Fibroblast of skin of left biceps (primary cell): ENCODE measurements around the gene REG1B.

Experiments
- DNase-seq, 2 experiments: peaks; one replicate each; pipeline ENCODE4 v3.0.0-alpha.2; 2013; ENCODE audit warnings: low read depth in 2 of 2

The REG1B gene

GRCh38 chr2:79087785-79088364, at the start of gene REG1B:
TSS of gene REG1B (minus strand) at chr2:79087993. CDS start at chr2:79087612, 381 bp downstream.
- no peak for DNase-seq

GRCh38 chr2:79131687-79132086, 43.9 kb upstream of the REG1B start:
- DNase-seq, result no peak

GRCh38 chr2:79129804-79130203, 42.0 kb upstream of the REG1B start:
- DNase-seq, result no peak

GRCh38 chr2:79129260-79129659, 41.5 kb upstream of the REG1B start:
- no peak for DNase-seq

- no peak for DNase-seq
These were observed 40.6 kb upstream of the REG1B start for GRCh38 chr2:79128406-79128805.

- DNase-seq, result no peak
These were observed 37.9 kb upstream of the REG1B start for GRCh38 chr2:79125721-79125985.

- no peak for DNase-seq
These were observed 37.3 kb upstream of the REG1B start for GRCh38 chr2:79124907-79125720.

- no peak for DNase-seq
These were observed 34.9 kb upstream of the REG1B start for GRCh38 chr2:79122676-79123075.

- DNase-seq, result no peak
These were observed 32.5 kb upstream of the REG1B start, which contains the start of gene REG1A for GRCh38 chr2:79120194-79120713. TSS of gene REG1A (plus strand) at chr2:79120488. CDS start at chr2:79120862, 374 bp downstream.

- no peak for DNase-seq
These were observed 29.5 kb upstream of the REG1B start for GRCh38 chr2:79116997-79117928.

GRCh38 chr2:79114797-79115494, 27.2 kb upstream of the REG1B start:
- DNase-seq, result no peak

- DNase-seq, result no peak
These were observed 24.5 kb upstream of the REG1B start for GRCh38 chr2:79112269-79112668.

- no peak for DNase-seq
These were observed 17.5 kb upstream of the REG1B start for GRCh38 chr2:79105259-79105658.

- DNase-seq, result no peak
These were observed 15.4 kb upstream of the REG1B start for GRCh38 chr2:79103214-79103613.

- DNase-seq, result no peak
These were observed 13.2 kb upstream of the REG1B start for GRCh38 chr2:79101024-79101423.

GRCh38 chr2:79100285-79100684, 12.5 kb upstream of the REG1B start:
- DNase-seq, result no peak

GRCh38 chr2:79099140-79099686, 11.4 kb upstream of the REG1B start:
- no peak for DNase-seq

GRCh38 chr2:79097843-79098242, 10.1 kb upstream of the REG1B start:
- no peak for DNase-seq

- DNase-seq, result no peak
These were observed 2.9 kb upstream of the REG1B start for GRCh38 chr2:79090693-79091092.

- no peak for DNase-seq
These were observed 1.5 kb downstream of the REG1B start for GRCh38 chr2:79086255-79086654.

- DNase-seq, result no peak
These were observed 2.4 kb downstream of the REG1B start for GRCh38 chr2:79085382-79085781.
